EH (cell line): ENCODE data around the gene GOPC.

ENCODE experiments used
- DNase-seq: peaks from one replicate; pipeline ENCODE4 v3.0.0-alpha.2; 2015; ENCODE audit warnings: low read depth

Gene GOPC

GRCh38 chr6:117514655-117515054 lies 87.7 kb downstream of the GOPC start:
- DNase-seq: no peak

GRCh38 chr6:117513778-117514365 lies 88.4 kb downstream of the GOPC start:
- DNase-seq: no peak

GRCh38 chr6:117512987-117513573 lies 89.2 kb downstream of the GOPC start:
- DNase-seq: no peak

GRCh38 chr6:117512056-117512828 lies 90.1 kb downstream of the GOPC start:
- peak; percentile 61 for DNase-seq
